Keratinocyte (primary cell): ENCODE results near the gene LIN28B. TPM values are rescaled to one million over a fixed set of nuclear protein-coding genes. Genes with fewer than 3 reads are reported as not detected.
A peak's percentile ranks its signal among the peaks of the same experiment; 100 is the strongest.
"Not testable (repeated sequence)": the region's sequence is repeated elsewhere in the genome, so short reads cannot be mapped to it uniquely, and the experiment has no call there.

Experiments used
- DNase-seq: peaks from one replicate; pipeline ENCODE4 v3.0.0-alpha.2; 2011; ENCODE audit warnings: low read depth, missing footprints, low spot score
- FAIRE-seq: peaks from 2 replicates; lab custom pipeline; 2011; peaks lifted over from hg19 to GRCh38; lab: Jason Lieb, UNC
- H2AFZ ChIP-seq: 2 replicates; pipeline ENCODE4 v1.6.0; 2012; ENCODE audit warnings: low read length, control low read depth, inconsistent platforms; ENCODE audit not compliant: control insufficient read depth
- H3K27ac ChIP-seq: 2 replicates; pipeline ENCODE4 v1.5.1; 2011; ENCODE audit warnings: low read length; ENCODE audit not compliant: control insufficient read depth, insufficient read depth
- H3K27me3 ChIP-seq: 3 replicates; pipeline ENCODE4 v1.6.0; 2011; ENCODE audit warnings: low read length; ENCODE audit not compliant: control insufficient read depth, insufficient read depth; ENCODE audit errors: extremely low read depth
- H3K36me3 ChIP-seq, 2 experiments: 2 replicates in 1 of 2; 3 replicates in 1 of 2; pipeline ENCODE4 v1.5.1; 2011; ENCODE audit warnings: low read length in 2 of 2, mild to moderate bottlenecking in 1 of 2; ENCODE audit not compliant: control insufficient read depth in 2 of 2, insufficient read depth in 2 of 2; ENCODE audit errors: extremely low read depth in 1 of 2
- H3K4me1 ChIP-seq: 3 replicates; pipeline ENCODE4 v1.5.1; 2011; ENCODE audit warnings: low read length; ENCODE audit not compliant: control insufficient read depth, insufficient read depth; ENCODE audit errors: extremely low read depth
- H3K4me2 ChIP-seq: 3 replicates; pipeline ENCODE4 v1.6.0; 2011; ENCODE audit warnings: low read depth, low read length; ENCODE audit not compliant: control insufficient read depth, insufficient read depth; ENCODE audit errors: extremely low read depth
- H3K4me3 ChIP-seq, 3 experiments: fragments of 200-600 bp in 1 of 3; sonication (generic) in 1 of 3; 2 replicates in 2 of 3; 3 replicates in 1 of 3; pipeline ENCODE4 v1.5.1; 2011 to 2016; ENCODE audit warnings: low read length in 3 of 3, mild to moderate bottlenecking in 3 of 3, control low read depth in 2 of 3, inconsistent platforms in 1 of 3, low read depth in 1 of 3, mixed read lengths in 1 of 3, mixed run types in 1 of 3, moderate library complexity in 1 of 3; ENCODE audit not compliant: control insufficient read depth in 2 of 3, insufficient read depth in 2 of 3; ENCODE audit errors: extremely low read depth in 1 of 3
- H3K79me2 ChIP-seq: 2 replicates; pipeline ENCODE4 v1.6.0; 2012; ENCODE audit warnings: low read length; ENCODE audit not compliant: control insufficient read depth, insufficient read depth
- H3K9ac ChIP-seq: 3 replicates; pipeline ENCODE4 v1.6.0; 2011; ENCODE audit warnings: low read length; ENCODE audit not compliant: control insufficient read depth, insufficient read depth; ENCODE audit errors: extremely low read depth
- H3K9me1 ChIP-seq: 3 replicates; pipeline ENCODE4 v1.6.0; 2011; ENCODE audit warnings: low read length; ENCODE audit not compliant: control insufficient read depth, insufficient read depth; ENCODE audit errors: extremely low read depth
- H3K9me3 ChIP-seq: 2 replicates; pipeline ENCODE4 v1.5.1; 2012; ENCODE audit warnings: low read depth, low read length; ENCODE audit not compliant: control insufficient read depth
- H4K20me1 ChIP-seq: 3 replicates; pipeline ENCODE4 v1.6.0; 2011; ENCODE audit warnings: low read length; ENCODE audit not compliant: control insufficient read depth, insufficient read depth; ENCODE audit errors: extremely low read depth
- EZH2 ChIP-seq: IDR thresholded peaks from one replicate; pipeline ENCODE4 v1.6.1; 2012; ENCODE audit warnings: inconsistent platforms, mild to moderate bottlenecking, low read length, moderate library complexity
- dilution Hi-C: fragments of 300-500 bp; cut with MboI; formaldehyde crosslinking; loops from one replicate; pipeline ENCODE4 v1.7.0; 2020; ENCODE audit warnings: low sequenced_read_pairs; ENCODE audit not compliant: extremely low pct_ligation_motif_present
- polyA plus RNA-seq, 5 experiments: library from polyadenylated mRNA; depleted of rRNA in 3 of 5; stranded (reverse) in 3 of 5; stranded (forward) in 1 of 5; unstranded in 1 of 5; fragments of >200 nt; gene quantifications; 1 replicate in 1 of 5; 2 replicates in 3 of 5; 3 replicates in 1 of 5; pipeline versions ENCODE4 v1.2.1 to v1.2.3, GENCODE V29; 2011 to 2012; ENCODE audit warnings: missing spikeins in 2 of 5, low read depth in 1 of 5, low replicate concordance in 1 of 5
- TF ChIP-seq, protein P1 (sequence below), 3 experiments: IDR thresholded peaks in 1 of 3; conservative IDR thresholded peaks in 1 of 3; optimal IDR thresholded peaks in 1 of 3; 2 replicates in 2 of 3; 3 replicates in 1 of 3; pipeline versions ENCODE3 to v1.5.1; 2011; ENCODE audit warnings: low read length in 3 of 3, mild to moderate bottlenecking in 3 of 3, moderate library complexity in 2 of 3, control low read depth in 1 of 3, inconsistent platforms in 1 of 3; ENCODE audit not compliant: insufficient read depth in 2 of 3; ENCODE audit errors: extremely low read depth in 1 of 3

The LIN28B gene
- polyA plus RNA-seq, 1 donor (not counting 4 experiments of a cell fraction or from before 2014, with no cell fraction given): not detected

DNA sequence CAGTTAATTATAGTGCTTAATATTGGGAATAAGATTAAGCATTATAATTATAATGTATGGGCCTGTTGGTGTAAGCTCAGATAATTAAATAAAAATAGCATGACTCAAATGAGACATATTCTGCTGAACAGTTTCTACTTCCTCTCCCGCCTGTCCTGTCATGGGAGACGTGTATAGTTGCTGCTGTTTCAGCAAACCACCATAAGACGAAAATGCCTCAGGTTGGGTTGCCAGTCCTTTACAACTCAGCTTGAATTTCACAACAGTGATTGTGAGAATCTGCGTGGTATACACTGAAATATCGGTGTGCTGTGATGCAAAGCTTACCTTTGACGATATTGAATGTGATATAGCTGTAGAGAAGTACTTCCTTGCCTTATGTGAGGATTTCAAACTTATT, 123.4 kb downstream of the LIN28B start:
- DNase-seq (no peak), FAIRE-seq (peak; percentile 53)
- Histone ChIP-seq H3K9ac (no peak overlapping the region), H3K27ac (no peak overlapping the region), H3K4me1 (peaks cover 4% of the 10 kb centered on the region), H3K4me2 (no peak overlapping the region), H3K79me2 (no peaks in the 10 kb centered on the region), H3K9me3 (no peaks in the 10 kb centered on the region), H3K9me1 (no peaks in the 10 kb centered on the region), H3K27me3 (no peaks in the 10 kb centered on the region), H4K20me1 (no peaks in the 10 kb centered on the region), H3K36me3 (no peaks in the 10 kb centered on the region), H3K4me3 (no peak overlapping the region), H2AFZ (no peak overlapping the region)
- TF ChIP-seq EZH2: no peak
- TF ChIP-seq, protein P1, sequence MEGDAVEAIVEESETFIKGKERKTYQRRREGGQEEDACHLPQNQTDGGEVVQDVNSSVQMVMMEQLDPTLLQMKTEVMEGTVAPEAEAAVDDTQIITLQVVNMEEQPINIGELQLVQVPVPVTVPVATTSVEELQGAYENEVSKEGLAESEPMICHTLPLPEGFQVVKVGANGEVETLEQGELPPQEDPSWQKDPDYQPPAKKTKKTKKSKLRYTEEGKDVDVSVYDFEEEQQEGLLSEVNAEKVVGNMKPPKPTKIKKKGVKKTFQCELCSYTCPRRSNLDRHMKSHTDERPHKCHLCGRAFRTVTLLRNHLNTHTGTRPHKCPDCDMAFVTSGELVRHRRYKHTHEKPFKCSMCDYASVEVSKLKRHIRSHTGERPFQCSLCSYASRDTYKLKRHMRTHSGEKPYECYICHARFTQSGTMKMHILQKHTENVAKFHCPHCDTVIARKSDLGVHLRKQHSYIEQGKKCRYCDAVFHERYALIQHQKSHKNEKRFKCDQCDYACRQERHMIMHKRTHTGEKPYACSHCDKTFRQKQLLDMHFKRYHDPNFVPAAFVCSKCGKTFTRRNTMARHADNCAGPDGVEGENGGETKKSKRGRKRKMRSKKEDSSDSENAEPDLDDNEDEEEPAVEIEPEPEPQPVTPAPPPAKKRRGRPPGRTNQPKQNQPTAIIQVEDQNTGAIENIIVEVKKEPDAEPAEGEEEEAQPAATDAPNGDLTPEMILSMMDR (optimal IDR thresholded peaks at IDR 0.05 in 1 of 3, IDR thresholded peaks at IDR 0.05 in 1 of 3, conservative IDR thresholded peaks at IDR 0.05 in 1 of 3; ENCODE audit: extremely low read depth in 1 of 3, insufficient read depth in 2 of 3, low read length in 3 of 3): no peak
- dilution Hi-C loops: loop anchor here (25.0 kb wide), 1 partner anchor 332 kb away; the partner anchor contains the start of gene PREP

DNA sequence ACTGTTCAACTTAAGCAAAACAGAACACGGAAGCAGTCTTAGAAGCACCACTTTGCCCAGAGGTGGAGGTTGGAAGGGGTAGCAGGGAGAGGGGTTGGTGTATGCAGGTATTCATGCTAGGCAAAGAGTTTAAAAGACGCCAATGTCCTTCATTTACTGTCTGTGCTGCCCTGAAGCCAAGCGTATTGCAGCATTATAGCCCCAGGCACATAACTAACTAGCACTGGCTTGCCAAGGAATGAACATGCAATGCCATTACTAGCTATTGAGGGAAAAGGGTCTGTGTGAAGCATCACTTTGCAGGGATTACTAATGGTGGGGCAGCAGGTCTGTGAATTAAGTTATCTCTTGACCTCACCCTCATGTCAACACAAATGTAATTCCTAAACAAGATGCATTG, 124.8 kb downstream of the LIN28B start:
- H4K20me1 ChIP-seq, H3K4me3 ChIP-seq, DNase-seq, H3K9ac ChIP-seq, H3K27ac ChIP-seq, H3K9me1 ChIP-seq, H3K27me3 ChIP-seq, H3K79me2 ChIP-seq, H3K9me3 ChIP-seq, H2AFZ ChIP-seq, H3K36me3 ChIP-seq, H3K4me1 ChIP-seq: not testable (repeated sequence)
- H3K4me2 ChIP-seq: peak overlapping the region; percentile 22
- dilution Hi-C loops: loop anchor here (25.0 kb wide), 1 partner anchor 331 kb away; the partner anchor contains the start of gene PREP
- peak; percentile 89 for FAIRE-seq
